Activated T-cell treated with anti-CD3 and anti-CD28 coated beads, Interleukin-2, amount 50 U/mL, for 4 hours (primary cell): ENCODE measurements around the gene SPINT4. TPM values are rescaled to one million over a fixed set of nuclear protein-coding genes. Genes with fewer than 3 reads are reported as not detected.
"Not testable (repeated sequence)": the region's sequence is repeated elsewhere in the genome, so short reads cannot be mapped to it uniquely, and the experiment has no call there.

ENCODE experiments used
- ATAC-seq, 2 donors: fragments of 200-7000 bp; cut with Tn5 transposase; one replicate each; pipeline ENCODE4 v1.10.0; 2021
- DNase-seq: peaks from one replicate; pipeline ENCODE4 v3.0.0-alpha.2; 2020
- H3K27me3 Mint-ChIP-seq: one replicate; pipeline ENCODE4 v1.8.0; 2021; ENCODE audit warnings: low read depth, mixed read lengths
- H3K36me3 Mint-ChIP-seq: one replicate; pipeline ENCODE4 v1.8.0; 2022; ENCODE audit warnings: mixed read lengths; ENCODE audit not compliant: insufficient read depth
- H3K4me1 Mint-ChIP-seq: one replicate; pipeline ENCODE4 v1.8.0; 2021; ENCODE audit warnings: low read depth, mixed read lengths
- H3K4me3 Mint-ChIP-seq: one replicate; pipeline ENCODE4 v1.8.0; 2021; ENCODE audit warnings: mild to moderate bottlenecking, moderate library complexity, mixed read lengths
- H3K9me3 Mint-ChIP-seq: one replicate; pipeline ENCODE4 v1.8.0; 2021; ENCODE audit warnings: mixed read lengths
- total RNA-seq, 3 donors: library from RNA; stranded (reverse); gene quantifications; one replicate each; pipeline ENCODE4 v1.2.1, GENCODE V29; 2021

Gene SPINT4
- total RNA-seq = not detected

DNA sequence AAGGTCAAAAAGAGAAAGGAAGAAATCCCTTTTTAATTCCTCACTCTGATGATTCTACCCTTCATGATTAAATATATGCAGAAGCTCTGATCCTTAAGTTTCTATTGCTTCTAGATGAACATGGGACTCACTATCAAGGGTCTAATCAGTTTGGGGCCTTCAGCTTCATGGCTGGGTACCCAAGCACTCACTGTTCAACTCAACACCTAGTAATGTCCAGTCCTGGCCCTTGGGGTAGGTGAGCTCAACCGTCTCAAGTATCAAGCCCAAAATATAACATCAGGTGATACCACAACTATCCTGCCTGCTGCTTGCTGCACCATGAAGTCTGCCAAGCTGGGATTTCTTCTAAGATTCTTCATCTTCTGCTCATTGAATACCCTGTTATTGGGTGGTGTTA is at the start of gene SPINT4:
Gene SPINT4 (plus strand): TSS at position 301 of the 400 bp plus-strand sequence. CDS start 21 bp downstream, at position 322.
- DNase-seq = no peak
- H3K36me3 Mint-ChIP-seq = no peaks in the 10 kb centered on the region
- no peak for ATAC-seq
- H3K4me3 Mint-ChIP-seq = no peak within 1 kb of the TSS
- no peaks in the 10 kb centered on the region for H3K9me3 Mint-ChIP-seq
- H3K4me1 Mint-ChIP-seq = no peaks in the 10 kb centered on the region
- H3K27me3 Mint-ChIP-seq = peaks cover 27% of the 10 kb centered on the region

DNA sequence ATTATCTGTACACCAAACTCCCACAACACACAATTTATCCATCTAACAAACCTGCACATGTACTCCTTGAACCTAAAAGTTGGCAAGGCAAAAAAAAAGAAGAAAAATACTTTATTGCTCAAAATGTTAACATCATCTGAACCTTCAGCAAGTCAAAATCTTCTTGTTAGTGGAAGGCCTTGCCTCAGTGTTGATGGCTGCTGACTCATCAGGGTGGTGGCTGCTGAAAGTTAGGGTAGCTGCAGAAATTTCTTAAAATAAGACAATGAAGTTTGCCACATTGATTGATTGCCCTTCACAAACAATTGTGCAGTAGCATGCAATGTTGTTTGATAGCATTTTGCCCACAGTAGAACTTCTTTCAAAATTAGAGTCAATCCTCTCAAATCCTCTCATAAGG is 49.4 kb upstream of the SPINT4 start:
- Mint-ChIP-seq H3K27me3 (peaks cover 15% of the 10 kb centered on the region), H3K36me3 (no peaks in the 10 kb centered on the region), H3K9me3 (peaks cover 22% of the 10 kb centered on the region), H3K4me1 (no peaks in the 10 kb centered on the region), H3K4me3 (no peak overlapping the region)
- ATAC-seq (no peak), DNase-seq (no peak)

GRCh38 chr20:45679650-45680049 is 42.5 kb upstream of the SPINT4 start:
- peaks cover 9% of the 10 kb centered on the region for H3K27me3 Mint-ChIP-seq
- H3K9me3 Mint-ChIP-seq = peaks cover 39% of the 10 kb centered on the region
- DNase-seq = no peak
- H3K36me3 Mint-ChIP-seq = peaks cover 3% of the 10 kb centered on the region
- no peak overlapping the region for H3K4me3 Mint-ChIP-seq
- no peak for ATAC-seq
- no peaks in the 10 kb centered on the region for H3K4me1 Mint-ChIP-seq

DNA sequence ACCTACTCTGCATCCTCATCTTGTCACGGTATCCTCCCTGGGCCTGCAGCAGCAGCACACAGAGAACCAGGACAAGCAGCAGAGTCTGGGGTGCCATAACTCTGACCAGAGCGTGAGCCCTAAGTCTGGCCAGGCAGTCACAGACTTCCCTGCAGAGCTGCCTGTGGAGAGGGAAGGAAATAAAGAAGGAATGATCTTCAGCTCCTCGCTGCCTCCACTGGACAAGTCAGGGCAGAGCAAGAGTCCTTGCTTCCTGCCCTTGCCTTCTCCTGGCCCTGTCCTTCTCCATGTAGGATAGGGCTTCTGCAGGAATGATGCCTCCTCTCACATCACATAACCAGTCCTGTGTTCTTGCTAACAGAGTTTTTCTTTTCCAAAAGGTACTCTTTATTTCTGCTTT is 36.3 kb upstream of the SPINT4 start:
- H3K36me3 Mint-ChIP-seq = no peaks in the 10 kb centered on the region
- ATAC-seq = no peak
- no peak overlapping the region for H3K4me3 Mint-ChIP-seq
- peaks cover 16% of the 10 kb centered on the region for H3K27me3 Mint-ChIP-seq
- DNase-seq = no peak
- H3K4me1 Mint-ChIP-seq = no peaks in the 10 kb centered on the region
- peaks cover 4% of the 10 kb centered on the region for H3K9me3 Mint-ChIP-seq

DNA sequence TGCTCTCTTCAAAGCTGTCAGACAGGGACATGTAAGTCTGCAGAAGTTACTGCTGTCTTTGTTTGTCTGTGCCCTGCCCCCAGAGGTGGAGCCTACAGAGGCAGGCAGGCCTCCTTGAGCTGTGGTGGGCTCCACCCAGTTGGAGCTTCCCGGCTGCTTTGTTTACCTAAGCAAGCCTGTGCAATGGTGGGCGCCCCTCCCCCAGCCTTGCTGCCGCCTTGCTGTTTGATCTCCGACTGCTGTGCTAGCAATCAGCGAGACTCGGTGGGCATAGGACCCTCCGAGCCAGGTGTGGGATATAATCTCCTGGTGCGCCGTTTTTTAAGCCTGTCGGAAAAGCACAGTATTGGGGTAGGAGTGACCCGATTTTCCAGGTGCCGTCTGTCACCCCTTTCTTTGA is 28.8 kb upstream of the SPINT4 start:
- not testable (repeated sequence) for DNase-seq, H3K4me3 Mint-ChIP-seq, H3K36me3 Mint-ChIP-seq, ATAC-seq, H3K4me1 Mint-ChIP-seq, H3K9me3 Mint-ChIP-seq
- peaks cover 42% of the 10 kb centered on the region for H3K27me3 Mint-ChIP-seq

- ATAC-seq = no peak
- H3K4me3 Mint-ChIP-seq = no peak overlapping the region
- no peaks in the 10 kb centered on the region for H3K36me3 Mint-ChIP-seq
- no peaks in the 10 kb centered on the region for H3K4me1 Mint-ChIP-seq
- no peak for DNase-seq
- H3K9me3 Mint-ChIP-seq = no peaks in the 10 kb centered on the region
- peaks cover 38% of the 10 kb centered on the region for H3K27me3 Mint-ChIP-seq
These were observed 26.7 kb upstream of the SPINT4 start for GRCh38 chr20:45695496-45695895.

DNA sequence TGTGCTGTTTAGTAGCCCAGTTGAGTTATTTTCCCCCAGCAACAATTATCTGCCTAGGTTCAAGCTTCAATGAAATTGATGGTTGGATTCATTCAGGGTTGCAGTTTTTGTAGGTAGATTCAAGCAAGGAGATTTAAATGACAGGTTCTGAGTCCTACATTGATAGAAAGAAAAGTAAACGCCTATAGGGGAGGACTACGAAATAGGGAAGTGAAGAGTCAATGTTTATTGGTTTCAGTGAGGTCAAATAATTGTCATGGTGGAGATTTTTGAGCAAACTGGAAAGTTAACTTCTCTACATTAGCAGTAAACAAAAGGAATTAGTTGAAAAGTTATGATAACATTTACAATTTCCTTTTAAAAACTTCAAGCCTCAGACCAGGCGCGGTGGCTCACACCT is 21.0 kb upstream of the SPINT4 start:
- Mint-ChIP-seq H3K27me3 (peaks cover 12% of the 10 kb centered on the region), H3K4me3 (no peak overlapping the region)
- ATAC-seq = no peak

GRCh38 chr20:45701873-45702272 is 20.3 kb upstream of the SPINT4 start, which contains the start of gene WFDC13:
Gene WFDC13 (plus strand): TSS chr20:45702038. CDS start chr20:45702124, 86 bp downstream.
- Mint-ChIP-seq H3K27me3 (peaks cover 12% of the 10 kb centered on the region), H3K4me1 (no peaks in the 10 kb centered on the region), H3K36me3 (no peaks in the 10 kb centered on the region), H3K9me3 (no peaks in the 10 kb centered on the region), H3K4me3 (no peak within 1 kb of the TSS)
- DNase-seq (no peak), ATAC-seq (no peak)

More for the DNA sequence above, 21.0 kb upstream of the SPINT4 start:
- Mint-ChIP-seq H3K36me3 (no peaks in the 10 kb centered on the region), H3K4me1 (no peaks in the 10 kb centered on the region), H3K9me3 (no peaks in the 10 kb centered on the region)
- no peak for DNase-seq

GRCh38 chr20:45704969-45705637 is 17.0 kb upstream of the SPINT4 start, which contains the start of gene WFDC10B:
Gene WFDC10B (minus strand): TSS chr20:45705019. CDS start chr20:45685992, 19,027 bp downstream.
- H3K4me1 Mint-ChIP-seq = no peaks in the 10 kb centered on the region
- peaks cover 36% of the 10 kb centered on the region for H3K27me3 Mint-ChIP-seq
- ATAC-seq (no peak), DNase-seq (no peak)
- no peaks in the 10 kb centered on the region for H3K9me3 Mint-ChIP-seq
- no peak within 1 kb of the TSS for H3K4me3 Mint-ChIP-seq
- no peaks in the 10 kb centered on the region for H3K36me3 Mint-ChIP-seq

- not testable (repeated sequence) for H3K9me3 Mint-ChIP-seq, ATAC-seq, H3K36me3 Mint-ChIP-seq, DNase-seq, H3K4me3 Mint-ChIP-seq, H3K4me1 Mint-ChIP-seq
- H3K27me3 Mint-ChIP-seq = peaks cover 26% of the 10 kb centered on the region
These were observed 5.9 kb upstream of the SPINT4 start for GRCh38 chr20:45716141-45716688.

DNA sequence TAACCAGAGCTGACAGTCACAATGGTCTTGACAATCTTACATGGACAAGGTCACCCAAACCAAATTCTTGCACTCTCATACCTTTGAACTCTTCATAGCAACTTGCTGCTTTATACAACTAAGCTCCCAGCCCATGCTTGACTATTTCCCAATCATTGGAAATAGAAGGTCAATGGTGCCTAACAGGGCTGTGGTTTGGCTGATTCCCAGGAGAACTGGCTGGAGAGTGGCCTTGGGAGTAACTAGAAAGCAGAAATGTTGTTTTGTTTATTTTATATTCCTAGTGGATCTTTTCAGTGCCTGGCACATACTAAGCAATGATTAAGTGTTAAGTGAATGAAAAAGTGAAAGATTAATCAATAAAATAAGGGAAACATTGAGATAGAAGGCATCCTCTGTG is 3.0 kb downstream of the SPINT4 start:
- Mint-ChIP-seq H3K27me3 (peaks cover 20% of the 10 kb centered on the region), H3K4me1 (no peaks in the 10 kb centered on the region), H3K4me3 (no peak overlapping the region), H3K36me3 (no peaks in the 10 kb centered on the region), H3K9me3 (no peaks in the 10 kb centered on the region)
- ATAC-seq (no peak), DNase-seq (no peak)

GRCh38 chr20:45727044-45727443 is 4.9 kb downstream of the SPINT4 start:
- ATAC-seq (peak; percentile 18 to 28), DNase-seq (no peak)
- Mint-ChIP-seq H3K4me1 (no peaks in the 10 kb centered on the region), H3K36me3 (peaks cover 2% of the 10 kb centered on the region), H3K27me3 (peaks cover 25% of the 10 kb centered on the region), H3K4me3 (no peak overlapping the region), H3K9me3 (peaks cover 7% of the 10 kb centered on the region)

DNA sequence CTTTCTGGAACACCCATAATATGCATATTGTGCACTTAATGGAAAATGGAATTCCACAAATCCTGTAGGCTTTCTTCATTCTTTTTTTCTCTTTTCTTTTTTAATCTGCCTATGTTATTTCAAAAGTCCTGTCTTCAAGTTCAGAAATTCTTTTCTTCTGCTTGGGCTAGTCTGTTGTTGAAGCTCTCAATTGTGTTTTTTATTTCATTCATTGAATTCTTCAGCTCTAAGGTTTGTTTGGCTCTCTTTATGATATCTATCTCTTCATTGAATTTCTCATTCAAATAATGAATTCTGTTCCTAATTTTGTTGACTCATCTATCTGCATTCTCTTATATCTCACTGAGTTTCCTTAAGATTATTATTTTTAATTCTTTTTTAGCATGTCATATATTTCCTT is 10.1 kb downstream of the SPINT4 start:
- Mint-ChIP-seq H3K36me3 (peaks cover 2% of the 10 kb centered on the region), H3K4me1 (no peaks in the 10 kb centered on the region), H3K4me3 (no peak overlapping the region)

DNA sequence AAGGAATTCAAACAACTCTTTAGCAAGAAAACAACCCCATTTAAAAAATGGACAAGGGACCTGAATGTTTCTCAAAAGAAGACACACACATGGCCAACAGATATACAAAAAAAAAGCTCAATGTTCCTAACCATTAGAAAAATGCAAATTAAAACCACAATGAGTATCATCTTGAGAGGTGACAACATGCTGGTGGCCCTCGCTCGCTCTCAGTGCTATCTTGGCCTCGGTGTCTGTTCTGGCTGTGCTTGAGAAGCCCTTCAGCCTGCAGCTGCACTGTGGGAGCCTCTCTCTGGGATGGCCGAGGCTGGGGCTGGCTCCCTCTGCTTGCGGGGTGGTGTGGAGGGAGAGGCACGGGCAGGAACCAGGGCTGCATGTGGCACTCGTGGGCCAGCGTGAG is 13.4 kb downstream of the SPINT4 start:
- peaks cover 20% of the 10 kb centered on the region for H3K9me3 Mint-ChIP-seq
- no peak overlapping the region for H3K4me3 Mint-ChIP-seq
- H3K27me3 Mint-ChIP-seq = peaks cover 42% of the 10 kb centered on the region
- H3K4me1 Mint-ChIP-seq = no peaks in the 10 kb centered on the region
- no peak for DNase-seq
- no peak for ATAC-seq
- peaks cover 2% of the 10 kb centered on the region for H3K36me3 Mint-ChIP-seq

More for the DNA sequence above, 10.1 kb downstream of the SPINT4 start:
- ATAC-seq = no peak
- no peak for DNase-seq
- Mint-ChIP-seq H3K27me3 (peaks cover 37% of the 10 kb centered on the region), H3K9me3 (peaks cover 20% of the 10 kb centered on the region)

GRCh38 chr20:45735988-45736387 is 13.8 kb downstream of the SPINT4 start:
- Mint-ChIP-seq H3K4me1 (no peaks in the 10 kb centered on the region), H3K36me3 (peaks cover under 1% of the 10 kb centered on the region), H3K9me3 (peaks cover 18% of the 10 kb centered on the region), H3K27me3 (peaks cover 39% of the 10 kb centered on the region), H3K4me3 (no peak overlapping the region)
- ATAC-seq = no peak
- DNase-seq = no peak
